GM12878 (cell line): Measurements from ENCODE around the gene KCNA1. TPM values are rescaled to one million over a fixed set of nuclear protein-coding genes. Genes with fewer than 3 reads are reported as not detected.

Experiments
- ATAC-seq: fragments of 200-7000 bp; cut with Tn5 transposase; 3 replicates; pipeline ENCODE4 v1.9.1; 2020; ENCODE audit warnings: mild to moderate bottlenecking, moderate library complexity
- BruUV-seq: library from RNA; stranded (reverse); fragments of 400-500 nt; replicated peaks from 2 replicates; lab custom pipeline; 2021; lab: Mats Ljungman, UMichigan
- CTCF ChIA-PET: fragments of 300-600 bp; sonication (Branson Sonifier 250); formaldehyde crosslinking; extraction: SDS; loops from one replicate; lab custom pipeline; 2021; ENCODE audit warnings: inconsistent platforms; lab: Yijun Ruan, JAX
- POLR2A ChIA-PET: fragments of 350-600 bp; formaldehyde crosslinking; extraction: SDS; loops from one replicate; lab custom pipeline; 2021; ENCODE audit warnings: inconsistent platforms; lab: Charles Lee
- RAD21 ChIA-PET: fragments of 300-600 bp; sonication (Branson Sonifier 250); formaldehyde crosslinking; loops from one replicate; lab custom pipeline; 2023; ENCODE audit warnings: antibody characterized with exemption; ENCODE audit not compliant: unreplicated experiment; lab: Charles Lee
- SMC1A ChIA-PET: fragments of 300-600 bp; sonication (Branson Sonifier 250); formaldehyde crosslinking; loops from one replicate; lab custom pipeline; 2023; ENCODE audit not compliant: unreplicated experiment, uncharacterized antibody; lab: Charles Lee
- DNase-seq: peaks from one replicate; pipeline ENCODE4 v3.0.0-alpha.2; 2011; ENCODE audit warnings: low read depth, low spot score
- FAIRE-seq: peaks from 3 replicates; lab custom pipeline; 2011; peaks lifted over from hg19 to GRCh38; lab: Jason Lieb, UNC
- H2AFZ ChIP-seq: 2 replicates; pipeline ENCODE4 v1.6.0; 2011; ENCODE audit warnings: low read depth, low read length, control low read depth; ENCODE audit not compliant: control insufficient read depth
- H3K27ac ChIP-seq: 2 replicates; pipeline ENCODE4 v1.5.1; 2011; ENCODE audit warnings: control low read depth; ENCODE audit not compliant: control insufficient read depth, insufficient read depth
- H3K27me3 ChIP-seq, 2 experiments: replicated peaks in 1 of 2; 2 replicates each; pipeline versions ENCODE4 v1.6.0 to v1.6.1; 2011; ENCODE audit warnings: low read length in 1 of 2; ENCODE audit not compliant: control insufficient read depth in 2 of 2, insufficient read depth in 2 of 2
- H3K36me3 ChIP-seq, 2 experiments: 2 replicates each; pipeline ENCODE4 v1.5.1; 2011; ENCODE audit warnings: low read length in 1 of 2; ENCODE audit not compliant: control insufficient read depth in 2 of 2, insufficient read depth in 2 of 2
- H3K4me1 ChIP-seq: 2 replicates; pipeline ENCODE4 v1.6.1; 2011; ENCODE audit warnings: mild to moderate bottlenecking, low read length, moderate library complexity, mixed read lengths; ENCODE audit not compliant: control insufficient read depth, insufficient read depth
- H3K4me2 ChIP-seq: 2 replicates; pipeline ENCODE4 v1.6.0; 2011; ENCODE audit warnings: control low read depth; ENCODE audit not compliant: control insufficient read depth, insufficient read depth
- H3K4me3 ChIP-seq: fragments of 200-600 bp; sonication (generic); 2 replicates; pipeline ENCODE4 v1.5.1; 2016
- H3K79me2 ChIP-seq: 2 replicates; pipeline ENCODE4 v1.6.0; 2011; ENCODE audit warnings: low read length; ENCODE audit not compliant: control insufficient read depth, insufficient read depth
- H3K9ac ChIP-seq: 2 replicates; pipeline ENCODE4 v1.8.0; 2011; ENCODE audit warnings: low read length, control low read depth, mixed read lengths; ENCODE audit not compliant: control insufficient read depth, insufficient read depth
- H3K9me3 ChIP-seq: replicated peaks from 3 replicates; pipeline ENCODE4 v1.5.1; 2011; ENCODE audit warnings: mild to moderate bottlenecking, low read length; ENCODE audit not compliant: control insufficient read depth, insufficient read depth
- H4K20me1 ChIP-seq: 2 replicates; pipeline ENCODE4 v1.6.0; 2011; ENCODE audit not compliant: control insufficient read depth, insufficient read depth
- ATF7 ChIP-seq: fragments of 450-650 bp; IDR thresholded peaks from 2 replicates; pipeline ENCODE4 v1.6.1; 2016; ENCODE audit warnings: low read depth, mild to moderate bottlenecking
- BCL3 ChIP-seq: IDR thresholded peaks from 2 replicates; pipeline ENCODE4 v1.6.1; 2011; ENCODE audit warnings: borderline replicate concordance, low read depth, mild to moderate bottlenecking, moderate library complexity, low read length; ENCODE audit not compliant: insufficient read depth, poor library complexity, severe bottlenecking
- CEBPB ChIP-seq, 2 experiments: fragments of 150-350 bp in 1 of 2; IDR thresholded peaks; 2 replicates each; pipeline ENCODE4 v1.6.1; 2012 to 2014; ENCODE audit warnings: low read depth in 2 of 2, low read length in 2 of 2, borderline replicate concordance in 1 of 2, inconsistent platforms in 1 of 2
- GATAD2B ChIP-seq: fragments of 450-650 bp; conservative IDR thresholded peaks from 2 replicates; pipeline ENCODE4 v1.6.1; 2017; ENCODE audit warnings: low read depth, mild to moderate bottlenecking, moderate library complexity
- KDM1A ChIP-seq: fragments of 200-600 bp; sonication (generic); IDR thresholded peaks from 2 replicates; pipeline ENCODE4 v1.6.1; 2016; ENCODE audit warnings: borderline replicate concordance
- LARP7 ChIP-seq: fragments of 450-650 bp; IDR thresholded peaks from 2 replicates; pipeline ENCODE4 v1.6.1; 2017; ENCODE audit warnings: mild to moderate bottlenecking
- PML ChIP-seq: IDR thresholded peaks from 2 replicates; pipeline ENCODE4 v1.6.1; 2012; ENCODE audit warnings: low read length, inconsistent platforms
- SREBF1 ChIP-seq: IDR thresholded peaks from 2 replicates; pipeline ENCODE4 v1.6.1; 2012; ENCODE audit warnings: mild to moderate bottlenecking, low read length
- SREBF2 ChIP-seq: IDR thresholded peaks from 2 replicates; pipeline ENCODE4 v1.6.1; 2012; ENCODE audit warnings: mild to moderate bottlenecking, low read length
- ZZZ3 ChIP-seq: IDR thresholded peaks from 2 replicates; pipeline ENCODE4 v1.6.1; 2011; ENCODE audit warnings: low read depth; ENCODE audit not compliant: control insufficient read depth, insufficient read length
- WGBS: methylation state at CpG from one replicate; pipeline ENCODE4 v1.1.6; 2016; ENCODE audit warnings: low lambda C conversion rate; ENCODE audit not compliant: insufficient replicate concordance, insufficient coverage; ENCODE audit errors: missing lambda C conversion rate; 5-methylcytosine and 5-hydroxymethylcytosine counted together
- in situ Hi-C: fragments of 300-500 bp; cut with MboI; formaldehyde crosslinking; loops from 9 replicates; pipeline ENCODE4 v1.14.3; 2018; ENCODE audit warnings: mixed read lengths
- intact Hi-C: fragments of 100-400 bp; cut with micrococcal nuclease; formaldehyde crosslinking; loops from one replicate; pipeline ENCODE4 v1.14.2; 2022; ENCODE audit not compliant: unreplicated experiment
- polyA plus RNA-seq, 11 experiments: library from polyadenylated mRNA; depleted of rRNA in 4 of 11; unstranded in 6 of 11; stranded (reverse) in 5 of 11; fragments of >200 nt; fragmentation: Nextera tagmentation in 4 of 11; fragmentation: Illumina TruSeq in 1 of 11; extraction: Ambion mirVana in 4 of 11; extraction: Trizol in 1 of 11; gene quantifications; 1 replicate in 1 of 11; 2 replicates in 10 of 11; pipeline versions ENCODE4 v1.2.1 to v1.2.3, GENCODE V29; 2011 to 2016; ENCODE audit warnings: inconsistent platforms in 2 of 11, missing spikeins in 2 of 11, low read depth in 1 of 11
- total RNA-seq, 4 experiments: library from RNA; depleted of rRNA in 3 of 4; stranded (reverse); fragments of >200 nt in 3 of 4; fragmentation: Illumina TruSeq in 1 of 4; extraction: Trizol in 1 of 4; gene quantifications; 2 replicates each; pipeline versions ENCODE4 v1.2.1 to v1.2.3, GENCODE V29; 2013 to 2021
- TF ChIP-seq, protein P1 (sequence below): IDR thresholded peaks from 2 replicates; pipeline ENCODE4 v1.6.1; 2011; ENCODE audit warnings: low read depth, mild to moderate bottlenecking, low read length, moderate library complexity, borderline replicate concordance; ENCODE audit errors: extremely low read depth

Gene KCNA1
- total and polyA plus RNA-seq, 10 of the 15 experiments (the other 5 are each of a cell fraction or from before 2014, with no cell fraction given): 0.05 to 0.77 (median 0.33) TPM

- CTCF ChIA-PET: interaction anchor here (1.5 kb wide), 1 partner anchor 81 kb away, joined by 4 read pairs; no protein-coding TSS in a partner anchor
- TF ChIP-seq CEBPB (IDR thresholded peaks at IDR 0.05; ENCODE audit: borderline replicate concordance in 1 of 2, low read depth in 2 of 2, low read length in 2 of 2) (no peak), KDM1A (no peak), SREBF1 (no peak), GATAD2B (no peak), SREBF2 (no peak), ZZZ3 (no peak), ATF7 (no peak), BCL3 (no peak), LARP7 (no peak), PML (no peak)
- TF ChIP-seq, protein P1, sequence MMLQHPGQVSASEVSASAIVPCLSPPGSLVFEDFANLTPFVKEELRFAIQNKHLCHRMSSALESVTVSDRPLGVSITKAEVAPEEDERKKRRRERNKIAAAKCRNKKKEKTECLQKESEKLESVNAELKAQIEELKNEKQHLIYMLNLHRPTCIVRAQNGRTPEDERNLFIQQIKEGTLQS: no peak
- Histone ChIP-seq H3K27me3 (no peaks in the 10 kb centered on the region), H3K4me2 (no peak overlapping the region), H3K9ac (no peak overlapping the region), H3K4me1 (peaks cover 23% of the 10 kb centered on the region), H3K36me3 (no peaks in the 10 kb centered on the region), H2AFZ (no peak overlapping the region), H3K27ac (no peak overlapping the region), H4K20me1 (no peaks in the 10 kb centered on the region), H3K9me3 (no peaks in the 10 kb centered on the region), H3K4me3 (no peak overlapping the region), H3K79me2 (no peaks in the 10 kb centered on the region)
- POLR2A ChIA-PET: interaction anchor here (0.6 kb wide), 1 partner anchor 79 kb away, joined by 3 read pairs; no protein-coding TSS in a partner anchor
- ATAC-seq: no peak
- intact Hi-C loops (no loop called here), in situ Hi-C loops (no loop called here)
- no peak for FAIRE-seq
- SMC1A ChIA-PET: interaction anchor here (1.3 to 1.6 kb wide), 2 partner anchors 22 to 81 kb away, joined by 4 to 5 read pairs; no protein-coding TSS in a partner anchor
- no TSS peak for BruUV-seq
- RAD21 ChIA-PET: no interaction called here
- WGBS: 56% methylated on average over 7 of the region's 7 CpGs
- DNase-seq: no peak
These were observed 29.2 kb downstream of the KCNA1 start for GRCh38 chr12:4938900-4939299.
